ENCODE measurements around the gene ADNP. TPM values are rescaled to one million over a fixed set of nuclear protein-coding genes. Genes with fewer than 3 reads are reported as not detected.

Gene ADNP
- total RNA-seq, 1 donor from 2014 or later, result 165 TPM

GRCh38 chr20:50930976-50931305, 296 bp downstream of the ADNP start:
- TF ChIP-seq, protein P1, sequence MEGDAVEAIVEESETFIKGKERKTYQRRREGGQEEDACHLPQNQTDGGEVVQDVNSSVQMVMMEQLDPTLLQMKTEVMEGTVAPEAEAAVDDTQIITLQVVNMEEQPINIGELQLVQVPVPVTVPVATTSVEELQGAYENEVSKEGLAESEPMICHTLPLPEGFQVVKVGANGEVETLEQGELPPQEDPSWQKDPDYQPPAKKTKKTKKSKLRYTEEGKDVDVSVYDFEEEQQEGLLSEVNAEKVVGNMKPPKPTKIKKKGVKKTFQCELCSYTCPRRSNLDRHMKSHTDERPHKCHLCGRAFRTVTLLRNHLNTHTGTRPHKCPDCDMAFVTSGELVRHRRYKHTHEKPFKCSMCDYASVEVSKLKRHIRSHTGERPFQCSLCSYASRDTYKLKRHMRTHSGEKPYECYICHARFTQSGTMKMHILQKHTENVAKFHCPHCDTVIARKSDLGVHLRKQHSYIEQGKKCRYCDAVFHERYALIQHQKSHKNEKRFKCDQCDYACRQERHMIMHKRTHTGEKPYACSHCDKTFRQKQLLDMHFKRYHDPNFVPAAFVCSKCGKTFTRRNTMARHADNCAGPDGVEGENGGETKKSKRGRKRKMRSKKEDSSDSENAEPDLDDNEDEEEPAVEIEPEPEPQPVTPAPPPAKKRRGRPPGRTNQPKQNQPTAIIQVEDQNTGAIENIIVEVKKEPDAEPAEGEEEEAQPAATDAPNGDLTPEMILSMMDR (IDR thresholded peaks at IDR 0.05; ENCODE audit: unreplicated experiment), result no peak
- Mint-ChIP-seq H3K27me3 (ENCODE audit: low read depth) (no peaks in the 10 kb centered on the region), H3K36me3 (peaks cover 2% of the 10 kb centered on the region), H3K4me3 (peak overlapping the region; percentile 78), H3K27ac (peak overlapping the region; percentile 95), H3K9me3 (no peaks in the 10 kb centered on the region), H3K4me1 (peaks cover 43% of the 10 kb centered on the region)
- DNase-seq (ENCODE audit: low spot score in 2 of 2, unreplicated experiment in 2 of 2), result no peak

GRCh38 chr20:50930139-50930975, 880 bp downstream of the ADNP start:
- peak; percentile 29 to 51 for DNase-seq (ENCODE audit: low spot score in 2 of 2, unreplicated experiment in 2 of 2)
- Mint-ChIP-seq H3K27ac (peak overlapping the region; percentile 94), H3K36me3 (peaks cover 2% of the 10 kb centered on the region), H3K9me3 (no peaks in the 10 kb centered on the region), H3K27me3 (ENCODE audit: low read depth) (no peaks in the 10 kb centered on the region), H3K4me3 (peak overlapping the region; percentile 89), H3K4me1 (peaks cover 49% of the 10 kb centered on the region)
- TF ChIP-seq, protein P1 (IDR thresholded peaks at IDR 0.05; ENCODE audit: unreplicated experiment), result no peak

- H3K36me3 Mint-ChIP-seq, result no peaks in the 10 kb centered on the region
- TF ChIP-seq, protein P1 (IDR thresholded peaks at IDR 0.05; ENCODE audit: unreplicated experiment), result peak; percentile 64
- peak; percentile 83 to 89 for DNase-seq (ENCODE audit: low spot score in 2 of 2, unreplicated experiment in 2 of 2)
- H3K9me3 Mint-ChIP-seq, result no peaks in the 10 kb centered on the region
- H3K27me3 Mint-ChIP-seq (ENCODE audit: low read depth), result no peaks in the 10 kb centered on the region
- peak overlapping the region; percentile 94 for H3K27ac Mint-ChIP-seq
- H3K4me1 Mint-ChIP-seq, result peaks cover 56% of the 10 kb centered on the region
- peak overlapping the region; percentile 89 for H3K4me3 Mint-ChIP-seq
These were observed 1.7 kb downstream of the ADNP start for GRCh38 chr20:50929299-50930138.

- Mint-ChIP-seq H3K27me3 (ENCODE audit: low read depth) (no peaks in the 10 kb centered on the region), H3K36me3 (no peaks in the 10 kb centered on the region), H3K4me1 (peaks cover 58% of the 10 kb centered on the region), H3K4me3 (peak overlapping the region; percentile 89), H3K27ac (peak overlapping the region; percentile 94), H3K9me3 (no peaks in the 10 kb centered on the region)
- TF ChIP-seq, protein P1 (IDR thresholded peaks at IDR 0.05; ENCODE audit: unreplicated experiment), result peak; percentile 26
- no peak for DNase-seq (ENCODE audit: low spot score in 2 of 2, unreplicated experiment in 2 of 2)
These were observed 2.8 kb downstream of the ADNP start for GRCh38 chr20:50928469-50928868.

GRCh38 chr20:50926530-50926929, 4.7 kb downstream of the ADNP start:
- Mint-ChIP-seq H3K27me3 (ENCODE audit: low read depth) (no peaks in the 10 kb centered on the region), H3K4me1 (peaks cover 60% of the 10 kb centered on the region), H3K36me3 (no peaks in the 10 kb centered on the region), H3K9me3 (no peaks in the 10 kb centered on the region), H3K4me3 (no peak overlapping the region), H3K27ac (no peak overlapping the region)
- no peak for DNase-seq (ENCODE audit: low spot score in 2 of 2, unreplicated experiment in 2 of 2)
- TF ChIP-seq, protein P1 (IDR thresholded peaks at IDR 0.05; ENCODE audit: unreplicated experiment), result no peak

All from mesothelial cell of epicardium (in vitro differentiated cells).